Measurements from ENCODE around the gene RNLS.

Gene RNLS

GRCh38 chr10:88401671-88402347, 181.3 kb downstream of the RNLS start:
- H3K36me3 Mint-ChIP-seq (ENCODE audit: low read depth): peaks cover 11% of the 10 kb centered on the region
- H3K27ac Mint-ChIP-seq: no peak overlapping the region
- H3K9me3 Mint-ChIP-seq: peaks cover 30% of the 10 kb centered on the region
- peaks cover 2% of the 10 kb centered on the region for H3K27me3 Mint-ChIP-seq (ENCODE audit: low read depth)
- H3K4me3 Mint-ChIP-seq: no peak overlapping the region
- H3K4me1 Mint-ChIP-seq (ENCODE audit: low read depth): peaks cover 4% of the 10 kb centered on the region

- Mint-ChIP-seq H3K36me3 (ENCODE audit: low read depth) (peaks cover 16% of the 10 kb centered on the region), H3K4me1 (ENCODE audit: low read depth) (peaks cover 4% of the 10 kb centered on the region), H3K27ac (no peak overlapping the region), H3K27me3 (ENCODE audit: low read depth) (no peaks in the 10 kb centered on the region), H3K9me3 (peaks cover 40% of the 10 kb centered on the region), H3K4me3 (no peak overlapping the region)
Measured at GRCh38 chr10:88399240-88399639, 183.9 kb downstream of the RNLS start.

- no peak overlapping the region for H3K27ac Mint-ChIP-seq
- H3K4me1 Mint-ChIP-seq (ENCODE audit: low read depth): peaks cover 14% of the 10 kb centered on the region
- peaks cover 49% of the 10 kb centered on the region for H3K9me3 Mint-ChIP-seq
- no peak overlapping the region for H3K4me3 Mint-ChIP-seq
- H3K27me3 Mint-ChIP-seq (ENCODE audit: low read depth): no peaks in the 10 kb centered on the region
- H3K36me3 Mint-ChIP-seq (ENCODE audit: low read depth): peaks cover 20% of the 10 kb centered on the region
Measured at GRCh38 chr10:88395677-88396076, 187.4 kb downstream of the RNLS start.

GRCh38 chr10:88392222-88392621, 190.9 kb downstream of the RNLS start:
- Mint-ChIP-seq H3K27ac (peak overlapping the region; percentile 26), H3K4me3 (peak overlapping the region; percentile 22), H3K27me3 (ENCODE audit: low read depth) (no peaks in the 10 kb centered on the region), H3K9me3 (peaks cover 32% of the 10 kb centered on the region), H3K4me1 (ENCODE audit: low read depth) (peaks cover 14% of the 10 kb centered on the region), H3K36me3 (ENCODE audit: low read depth) (peaks cover 14% of the 10 kb centered on the region)

- no peaks in the 10 kb centered on the region for H3K27me3 Mint-ChIP-seq (ENCODE audit: low read depth)
- peaks cover 21% of the 10 kb centered on the region for H3K4me1 Mint-ChIP-seq (ENCODE audit: low read depth)
- H3K36me3 Mint-ChIP-seq (ENCODE audit: low read depth): peaks cover 6% of the 10 kb centered on the region
- no peak overlapping the region for H3K27ac Mint-ChIP-seq
- no peak overlapping the region for H3K4me3 Mint-ChIP-seq
- H3K9me3 Mint-ChIP-seq: peaks cover 13% of the 10 kb centered on the region
Measured at GRCh38 chr10:88390041-88390440, 193.1 kb downstream of the RNLS start.

- H3K27me3 Mint-ChIP-seq (ENCODE audit: low read depth): no peaks in the 10 kb centered on the region
- peaks cover 12% of the 10 kb centered on the region for H3K9me3 Mint-ChIP-seq
- no peak overlapping the region for H3K4me3 Mint-ChIP-seq
- no peak overlapping the region for H3K27ac Mint-ChIP-seq
- peaks cover 6% of the 10 kb centered on the region for H3K36me3 Mint-ChIP-seq (ENCODE audit: low read depth)
- H3K4me1 Mint-ChIP-seq (ENCODE audit: low read depth): peaks cover 26% of the 10 kb centered on the region
Measured at GRCh38 chr10:88389456-88389855, 193.7 kb downstream of the RNLS start.

GRCh38 chr10:88388324-88388723, 194.8 kb downstream of the RNLS start:
- Mint-ChIP-seq H3K27me3 (ENCODE audit: low read depth) (no peaks in the 10 kb centered on the region), H3K36me3 (ENCODE audit: low read depth) (peaks cover 2% of the 10 kb centered on the region), H3K9me3 (peaks cover 6% of the 10 kb centered on the region), H3K4me1 (ENCODE audit: low read depth) (peaks cover 28% of the 10 kb centered on the region), H3K4me3 (no peak overlapping the region), H3K27ac (no peak overlapping the region)

- Mint-ChIP-seq H3K9me3 (peaks cover 12% of the 10 kb centered on the region), H3K36me3 (ENCODE audit: low read depth) (peaks cover 11% of the 10 kb centered on the region), H3K27me3 (ENCODE audit: low read depth) (no peaks in the 10 kb centered on the region), H3K4me1 (ENCODE audit: low read depth) (peaks cover 25% of the 10 kb centered on the region), H3K27ac (no peak overlapping the region), H3K4me3 (peak overlapping the region; percentile 33)
Measured at GRCh38 chr10:88386821-88387773, 196.0 kb downstream of the RNLS start.

GRCh38 chr10:88386204-88386788, 196.8 kb downstream of the RNLS start:
- Mint-ChIP-seq H3K4me1 (ENCODE audit: low read depth) (peaks cover 18% of the 10 kb centered on the region), H3K27ac (no peak overlapping the region), H3K9me3 (peaks cover 12% of the 10 kb centered on the region), H3K27me3 (ENCODE audit: low read depth) (no peaks in the 10 kb centered on the region), H3K36me3 (ENCODE audit: low read depth) (peaks cover 11% of the 10 kb centered on the region), H3K4me3 (peak overlapping the region; percentile 33)

GRCh38 chr10:88385601-88386203, 197.4 kb downstream of the RNLS start:
- H3K36me3 Mint-ChIP-seq (ENCODE audit: low read depth): peaks cover 13% of the 10 kb centered on the region
- peaks cover 16% of the 10 kb centered on the region for H3K9me3 Mint-ChIP-seq
- H3K4me1 Mint-ChIP-seq (ENCODE audit: low read depth): peaks cover 18% of the 10 kb centered on the region
- H3K4me3 Mint-ChIP-seq: peak overlapping the region; percentile 80
- no peaks in the 10 kb centered on the region for H3K27me3 Mint-ChIP-seq (ENCODE audit: low read depth)
- no peak overlapping the region for H3K27ac Mint-ChIP-seq

GRCh38 chr10:88383276-88383675, 199.8 kb downstream of the RNLS start:
- peaks cover 23% of the 10 kb centered on the region for H3K4me1 Mint-ChIP-seq (ENCODE audit: low read depth)
- peaks cover 16% of the 10 kb centered on the region for H3K36me3 Mint-ChIP-seq (ENCODE audit: low read depth)
- peaks cover 25% of the 10 kb centered on the region for H3K9me3 Mint-ChIP-seq
- H3K27me3 Mint-ChIP-seq (ENCODE audit: low read depth): no peaks in the 10 kb centered on the region
- no peak overlapping the region for H3K27ac Mint-ChIP-seq
- H3K4me3 Mint-ChIP-seq: no peak overlapping the region

GRCh38 chr10:88382699-88383098, 200.4 kb downstream of the RNLS start:
- peaks cover 23% of the 10 kb centered on the region for H3K4me1 Mint-ChIP-seq (ENCODE audit: low read depth)
- H3K27me3 Mint-ChIP-seq (ENCODE audit: low read depth): no peaks in the 10 kb centered on the region
- no peak overlapping the region for H3K27ac Mint-ChIP-seq
- H3K9me3 Mint-ChIP-seq: peaks cover 25% of the 10 kb centered on the region
- H3K36me3 Mint-ChIP-seq (ENCODE audit: low read depth): peaks cover 16% of the 10 kb centered on the region
- no peak overlapping the region for H3K4me3 Mint-ChIP-seq

- H3K27ac Mint-ChIP-seq: no peak overlapping the region
- H3K9me3 Mint-ChIP-seq: peaks cover 25% of the 10 kb centered on the region
- H3K4me1 Mint-ChIP-seq (ENCODE audit: low read depth): peaks cover 18% of the 10 kb centered on the region
- H3K4me3 Mint-ChIP-seq: no peak overlapping the region
- peaks cover 18% of the 10 kb centered on the region for H3K36me3 Mint-ChIP-seq (ENCODE audit: low read depth)
- H3K27me3 Mint-ChIP-seq (ENCODE audit: low read depth): no peaks in the 10 kb centered on the region
Measured at GRCh38 chr10:88379575-88379974, 203.5 kb downstream of the RNLS start.

GRCh38 chr10:88377510-88377909, 205.6 kb downstream of the RNLS start:
- no peak overlapping the region for H3K27ac Mint-ChIP-seq
- H3K4me3 Mint-ChIP-seq: no peak overlapping the region
- peaks cover 14% of the 10 kb centered on the region for H3K9me3 Mint-ChIP-seq

More at GRCh38 chr10:88377510-88377909, 205.6 kb downstream of the RNLS start:
- H3K4me1 Mint-ChIP-seq (ENCODE audit: low read depth): peaks cover 11% of the 10 kb centered on the region
- H3K36me3 Mint-ChIP-seq (ENCODE audit: low read depth): peaks cover 9% of the 10 kb centered on the region
- H3K27me3 Mint-ChIP-seq (ENCODE audit: low read depth): no peaks in the 10 kb centered on the region

Measured in T-helper 1 cell treated with Interleukin-12 subunit alpha and Interleukin-12 subunit beta and Interleukin-4 antibody, amounts not matched to agents 30 μg/mL and 1 μg/mL, for 36 hours (primary cell).